Prostate gland (tissue), 2 donors: ENCODE data around the gene NFIC. TPM values are rescaled to one million over a fixed set of nuclear protein-coding genes. Genes with fewer than 3 reads are reported as not detected.

ENCODE experiments used
- DNase-seq: peaks from one replicate; pipeline ENCODE4 v3.0.0-alpha.2; 2019; ENCODE audit warnings: low spot score
- H3K27ac ChIP-seq, 2 donors: fragments of 200-600 bp; sonication (generic); 2 replicates each; pipeline ENCODE4 v1.5.1; 2017 to 2019
- H3K27me3 ChIP-seq: fragments of 200-600 bp; sonication (generic); replicated peaks from 2 replicates; pipeline ENCODE4 v1.5.1; 2019; ENCODE audit not compliant: insufficient read depth
- H3K36me3 ChIP-seq, 2 donors: fragments of 200-600 bp; sonication (generic); 1 replicate in 1 of 2; 2 replicates in 1 of 2; pipeline versions ENCODE4 v1.5.1 to v1.8.1; 2017 to 2019
- H3K4me1 ChIP-seq: fragments of 200-600 bp; sonication (generic); replicated peaks from 2 replicates; pipeline ENCODE4 v1.5.1; 2019
- H3K4me3 ChIP-seq, 2 donors: fragments of 200-600 bp; sonication (generic); 2 replicates each; pipeline ENCODE4 v1.5.1; 2017 to 2019
- H3K9me3 ChIP-seq: fragments of 200-600 bp; sonication (generic); 2 replicates; pipeline ENCODE4 v1.5.1; 2017
- CTCF ChIP-seq, 4 experiments: fragments of 200-600 bp in 2 of 4; fragments of 450-650 bp in 2 of 4; sonication (generic) in 2 of 4; IDR thresholded peaks; 1 replicate in 3 of 4; 2 replicates in 1 of 4; pipeline ENCODE4 v1.5.1; 2016 to 2019; ENCODE audit warnings: antibody characterized with exemption in 4 of 4, mild to moderate bottlenecking in 2 of 4, moderate library complexity in 2 of 4
- POLR2A ChIP-seq: fragments of 450-650 bp; IDR thresholded peaks from one replicate; pipeline ENCODE4 v1.6.1; 2016; ENCODE audit warnings: antibody characterized with exemption, mild to moderate bottlenecking
- POLR2AphosphoS5 ChIP-seq: sonication (generic); formaldehyde crosslinking; IDR thresholded peaks from one replicate; pipeline ENCODE4 v1.6.1; 2017; ENCODE audit warnings: antibody characterized with exemption
- WGBS: methylation state at CpG from one replicate; pipeline ENCODE4 v1.1.5; 2018; 5-methylcytosine and 5-hydroxymethylcytosine counted together
- intact Hi-C: fragments of 100-400 bp; cut with DNase I; formaldehyde crosslinking; loops from one replicate; pipeline ENCODE4 v1.14.2; 2022
- total RNA-seq, 2 donors: library from RNA; depleted of rRNA; stranded (reverse); fragments of >200 nt; gene quantifications; one replicate each; pipeline ENCODE4 v1.1.0, GENCODE V29; 2016

The NFIC gene
- total RNA-seq, 2 donors from 2014 or later: 160 to 168 TPM

GRCh38 chr19:3356805-3357204 lies 9.6 kb upstream of the NFIC start:
- Histone ChIP-seq H3K9me3 (no peaks in the 10 kb centered on the region), H3K4me1 (peaks cover 14% of the 10 kb centered on the region), H3K27ac (no peak overlapping the region), H3K27me3 (no peaks in the 10 kb centered on the region), H3K4me3 (no peak overlapping the region), H3K36me3 (no peaks in the 10 kb centered on the region)
- no peak for TF ChIP-seq POLR2AphosphoS5
- TF ChIP-seq POLR2A: no peak
- no peak for TF ChIP-seq CTCF (IDR thresholded peaks at IDR 0.05)
- 95% methylated on average over 2 of the region's 2 CpGs for WGBS
- intact Hi-C loops: no loop called here
- DNase-seq: no peak

DNA sequence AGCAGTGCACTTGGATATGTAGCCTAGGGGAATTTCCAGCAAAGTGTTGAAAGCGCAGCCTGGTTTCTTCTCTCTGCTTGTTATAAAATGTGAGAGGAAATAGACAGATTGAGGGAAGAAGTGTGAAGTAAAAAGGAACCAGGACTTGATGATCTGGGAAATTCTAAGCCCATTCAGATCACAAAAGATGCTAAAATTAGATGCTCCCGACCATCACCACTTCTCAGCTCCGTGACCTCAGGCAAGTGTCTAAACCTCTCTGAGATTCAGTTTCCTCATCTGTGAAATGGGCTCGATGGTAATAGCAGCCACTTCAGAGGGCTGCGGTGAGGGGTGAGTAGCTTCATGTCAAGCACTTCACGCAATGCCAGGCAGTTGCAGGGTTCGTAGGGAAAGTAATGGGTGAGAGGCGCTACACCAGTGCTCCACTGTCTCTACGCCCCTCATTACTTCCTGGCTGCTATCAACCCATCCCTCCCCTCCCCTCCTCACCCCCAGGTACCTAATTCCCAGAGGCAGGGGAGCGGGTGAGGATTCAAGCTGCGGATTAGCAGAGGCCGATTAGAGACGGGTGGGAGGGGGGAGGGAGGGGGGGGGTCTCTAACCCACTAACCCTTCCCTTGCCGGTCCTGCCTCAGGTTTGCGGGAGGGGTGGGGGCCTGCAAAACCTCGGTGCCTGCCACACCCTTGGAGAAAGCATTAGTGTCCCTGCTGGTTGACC lies 9.0 kb upstream of the NFIC start:
- 55% methylated on average over 16 of the region's 16 CpGs for WGBS
- intact Hi-C loops: no loop called here
- peaks cover 18% of the 10 kb centered on the region for H3K4me1 ChIP-seq
- peak overlapping the region in 1 of 2 donors; percentile 100 for H3K27ac ChIP-seq
- no peaks in the 10 kb centered on the region for H3K36me3 ChIP-seq
- H3K27me3 ChIP-seq: no peaks in the 10 kb centered on the region
- no peak overlapping the region for H3K4me3 ChIP-seq
- H3K9me3 ChIP-seq: no peaks in the 10 kb centered on the region
- TF ChIP-seq CTCF (IDR thresholded peaks at IDR 0.05) (no peak), POLR2AphosphoS5 (no peak), POLR2A (no peak)
- DNase-seq: no peak

- H3K27me3 ChIP-seq: no peaks in the 10 kb centered on the region
- intact Hi-C loops: loop anchor here (1.0 kb wide), 1 partner anchor 11 kb away; no protein-coding TSS in a partner anchor
Measured at GRCh38 chr19:3357992-3358688, 8.2 kb upstream of the NFIC start.

GRCh38 chr19:3358689-3359014 lies 7.7 kb upstream of the NFIC start:
- peak overlapping the region; percentile 99 to 100 for H3K27ac ChIP-seq
- no peaks in the 10 kb centered on the region for H3K36me3 ChIP-seq
- no peaks in the 10 kb centered on the region for H3K9me3 ChIP-seq
- intact Hi-C loops: loop anchor here (1.0 kb wide), 1 partner anchor 11 kb away; no protein-coding TSS in a partner anchor
- peaks cover 18% of the 10 kb centered on the region for H3K4me1 ChIP-seq
- WGBS: 1% methylated on average over 16 of the region's 27 CpGs
- TF ChIP-seq POLR2AphosphoS5 (no peak), CTCF (IDR thresholded peaks at IDR 0.05) (no peak), POLR2A (no peak)
- H3K27me3 ChIP-seq: no peaks in the 10 kb centered on the region
- H3K4me3 ChIP-seq: peak overlapping the region; percentile 99 to 100
- no peak for DNase-seq

More at GRCh38 chr19:3357992-3358688, 8.2 kb upstream of the NFIC start:
- 8% methylated on average over 27 of the region's 38 CpGs for WGBS
- H3K27ac ChIP-seq: peak overlapping the region; percentile 99 to 100
- H3K9me3 ChIP-seq: no peaks in the 10 kb centered on the region
- no peak for DNase-seq
- peak overlapping the region; percentile 99 to 100 for H3K4me3 ChIP-seq
- peaks cover 18% of the 10 kb centered on the region for H3K4me1 ChIP-seq
- no peak for TF ChIP-seq CTCF (IDR thresholded peaks at IDR 0.05)
- TF ChIP-seq POLR2A: no peak
- TF ChIP-seq POLR2AphosphoS5: no peak
- H3K36me3 ChIP-seq: no peaks in the 10 kb centered on the region
